GM12801 (cell line): ENCODE results near the gene RTCB.

ENCODE experiments used
- TF ChIP-seq, protein P1 (sequence below): IDR thresholded peaks from one replicate; pipeline ENCODE4 v1.5.1; 2011; ENCODE audit warnings: control low read depth; ENCODE audit not compliant: insufficient read length; ENCODE audit errors: extremely low read depth

Gene RTCB

DNA sequence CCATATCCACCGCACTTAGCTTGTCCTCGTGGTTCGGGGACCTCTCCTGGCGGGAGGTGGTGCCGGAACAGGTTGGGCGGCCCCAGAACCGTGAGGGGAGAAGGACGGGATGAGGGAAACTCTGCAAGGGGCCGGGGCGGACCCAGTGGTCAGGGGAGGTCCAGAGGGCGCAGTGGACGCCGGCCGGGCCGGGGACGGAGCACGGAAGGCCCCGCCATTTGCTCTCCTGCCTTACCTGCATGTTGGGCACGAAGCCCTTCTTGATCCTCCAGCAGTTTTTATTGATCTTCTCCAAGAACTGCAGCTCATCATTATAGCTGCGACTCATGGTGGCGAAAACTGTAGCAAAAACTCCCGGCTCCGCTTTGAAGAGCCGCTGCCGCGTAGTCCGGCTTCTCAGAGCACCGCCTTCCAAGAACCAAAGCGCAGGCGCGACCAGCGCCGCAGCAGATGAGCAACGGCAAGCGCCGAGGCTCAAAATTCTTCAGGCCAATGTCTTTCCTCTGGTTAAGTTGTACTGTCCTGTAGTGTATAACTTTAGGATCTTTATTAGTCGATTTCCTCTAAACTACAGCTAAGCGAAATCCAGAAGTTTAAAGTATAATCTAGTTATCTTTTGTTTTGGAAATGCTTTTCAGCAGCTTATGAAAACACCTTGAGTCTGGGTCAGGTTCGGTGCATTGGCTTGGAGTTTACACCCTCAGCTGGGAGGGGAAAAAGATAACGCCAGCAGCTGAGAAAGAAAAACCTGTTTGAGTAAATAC, at the start of gene RTCB:
Gene RTCB, minus strand, starts transcription at position 419 of the 764 bp plus-strand sequence. Its CDS starts 91 bp downstream, at position 328.
- TF ChIP-seq, protein P1, sequence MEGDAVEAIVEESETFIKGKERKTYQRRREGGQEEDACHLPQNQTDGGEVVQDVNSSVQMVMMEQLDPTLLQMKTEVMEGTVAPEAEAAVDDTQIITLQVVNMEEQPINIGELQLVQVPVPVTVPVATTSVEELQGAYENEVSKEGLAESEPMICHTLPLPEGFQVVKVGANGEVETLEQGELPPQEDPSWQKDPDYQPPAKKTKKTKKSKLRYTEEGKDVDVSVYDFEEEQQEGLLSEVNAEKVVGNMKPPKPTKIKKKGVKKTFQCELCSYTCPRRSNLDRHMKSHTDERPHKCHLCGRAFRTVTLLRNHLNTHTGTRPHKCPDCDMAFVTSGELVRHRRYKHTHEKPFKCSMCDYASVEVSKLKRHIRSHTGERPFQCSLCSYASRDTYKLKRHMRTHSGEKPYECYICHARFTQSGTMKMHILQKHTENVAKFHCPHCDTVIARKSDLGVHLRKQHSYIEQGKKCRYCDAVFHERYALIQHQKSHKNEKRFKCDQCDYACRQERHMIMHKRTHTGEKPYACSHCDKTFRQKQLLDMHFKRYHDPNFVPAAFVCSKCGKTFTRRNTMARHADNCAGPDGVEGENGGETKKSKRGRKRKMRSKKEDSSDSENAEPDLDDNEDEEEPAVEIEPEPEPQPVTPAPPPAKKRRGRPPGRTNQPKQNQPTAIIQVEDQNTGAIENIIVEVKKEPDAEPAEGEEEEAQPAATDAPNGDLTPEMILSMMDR: no peak

DNA sequence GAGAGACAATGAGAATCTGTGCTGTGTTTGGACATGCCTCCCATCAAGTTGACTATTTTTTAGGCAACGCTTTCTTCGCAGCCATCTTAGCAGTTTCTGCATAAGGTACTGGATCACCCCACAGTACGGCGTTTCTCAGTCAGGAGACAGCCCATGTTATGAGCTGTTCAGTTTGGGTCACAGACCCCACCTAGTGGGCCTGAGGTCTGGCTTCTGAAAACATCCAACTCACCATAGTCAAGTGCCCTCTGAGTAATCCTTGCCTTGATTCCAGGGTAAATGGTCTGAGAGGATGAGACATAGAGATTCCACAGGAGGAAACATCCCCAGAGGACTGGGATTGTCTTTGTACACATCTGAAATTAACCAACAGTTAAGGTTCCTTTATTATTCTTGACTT, 45.0 kb upstream of the RTCB start:
- TF ChIP-seq, protein P1: no peak

DNA sequence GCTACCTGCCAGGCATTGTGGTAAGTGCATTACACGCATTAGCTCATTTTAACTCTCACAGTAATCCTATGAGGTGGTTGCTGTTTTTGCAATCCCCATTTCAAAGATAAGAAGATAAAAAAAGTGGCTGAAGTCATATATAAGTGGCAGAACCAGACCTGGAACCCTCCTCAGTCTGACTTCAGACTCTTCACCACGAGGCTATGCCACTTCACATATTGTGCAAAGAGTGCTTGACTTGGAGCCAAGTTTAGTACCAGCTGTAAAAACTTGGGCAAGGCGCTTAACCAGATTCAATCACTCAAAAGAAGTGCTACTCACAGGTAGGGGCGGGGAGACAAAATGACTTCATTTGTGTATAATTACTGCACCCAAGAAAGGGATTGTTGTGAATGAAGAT, 36.9 kb upstream of the RTCB start:
- TF ChIP-seq, protein P1: no peak

DNA sequence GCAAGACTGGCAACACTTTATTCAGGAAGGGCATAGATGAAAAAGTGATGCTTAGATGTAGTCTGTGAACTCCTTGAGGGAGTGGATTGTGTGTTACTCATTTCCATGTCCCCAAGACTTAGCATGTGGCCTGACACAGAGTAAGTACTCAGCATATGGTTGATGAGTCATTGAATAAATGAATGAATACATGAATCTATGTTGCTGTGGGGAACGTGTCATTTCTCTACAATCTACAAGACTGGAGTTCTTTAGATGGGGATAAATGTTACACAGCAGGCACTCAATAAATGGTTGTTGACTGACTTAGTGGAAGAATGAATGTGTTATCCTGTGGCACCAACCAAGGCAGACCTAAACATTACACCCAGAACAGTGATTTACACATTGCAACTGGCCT, 34.3 kb upstream of the RTCB start:
- TF ChIP-seq, protein P1: no peak

DNA sequence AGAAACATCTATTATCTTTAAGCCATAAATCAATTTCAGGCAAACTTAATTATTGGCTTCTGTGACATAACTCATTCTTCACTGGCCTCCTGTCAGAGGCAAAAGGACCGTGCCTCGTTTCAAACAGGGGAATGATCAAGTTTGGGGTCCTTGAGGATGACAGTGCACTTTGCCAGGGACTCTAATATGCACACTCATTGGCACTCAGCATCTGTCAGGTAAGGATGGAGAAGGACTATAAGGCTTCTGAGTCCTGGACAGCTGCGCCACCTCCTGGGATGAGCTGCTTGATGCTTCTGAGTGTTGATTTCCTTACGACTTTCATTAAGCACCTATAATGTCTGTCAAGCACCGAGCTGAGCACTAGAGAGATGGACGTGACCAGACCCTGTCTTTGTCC, 32.0 kb upstream of the RTCB start:
- TF ChIP-seq, protein P1: no peak

DNA sequence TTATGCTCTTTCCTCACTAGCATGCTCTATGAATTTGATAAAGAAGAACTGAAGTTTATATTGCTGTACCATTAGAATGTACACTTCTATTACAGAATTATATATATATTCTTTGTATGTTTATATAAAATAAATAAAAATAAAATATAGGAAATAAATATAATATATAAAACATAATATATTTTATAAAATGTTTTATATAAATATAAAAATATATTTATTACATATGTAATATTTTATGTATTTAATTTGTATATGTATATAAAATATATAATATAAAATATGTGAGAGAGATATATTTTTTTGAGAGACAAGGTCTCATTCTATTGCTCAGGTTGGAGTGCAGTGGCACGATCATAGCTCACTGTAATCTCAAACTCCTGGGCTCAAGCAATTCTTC, 18.3 kb upstream of the RTCB start:
- TF ChIP-seq, protein P1: no peak

DNA sequence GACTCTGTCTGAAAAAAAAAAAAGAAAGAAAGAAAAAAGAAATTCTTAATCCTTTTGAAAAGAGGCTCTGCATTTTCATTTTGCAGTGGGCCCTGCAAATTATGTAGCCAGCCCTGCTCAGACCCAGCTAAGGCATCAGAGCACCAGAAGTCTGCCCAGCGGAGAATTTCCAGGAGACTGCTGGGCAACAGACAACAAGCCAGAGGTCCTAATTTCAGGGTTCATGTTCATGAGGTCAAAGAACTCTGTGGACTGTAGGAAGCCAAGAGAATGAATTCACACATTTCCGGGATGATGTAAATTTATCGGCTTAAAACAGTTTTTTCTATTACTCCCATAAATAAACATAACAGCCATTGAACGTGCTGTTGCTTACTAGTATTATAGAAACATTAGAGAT, 14.8 kb upstream of the RTCB start:
- TF ChIP-seq, protein P1: no peak
